ENCODE results near the gene MCM9. TPM values are rescaled to one million over a fixed set of nuclear protein-coding genes. Genes with fewer than 3 reads are reported as not detected.

MCM9 gene
- polyA plus RNA-seq, 2 of the 4 experiments (the other 2 are of a cell fraction): 5.1 to 5.4 TPM

- peaks cover 6% of the 10 kb centered on the region; the same call in 2 of the 3 replicates for H3K4me1 ChIP-seq
- ATAC-seq (no peak), DNase-seq (ENCODE audit: low read depth in 1 of 2, low spot score in 1 of 2) (no peak), FAIRE-seq (no peak)
- no peaks in the 10 kb centered on the region for H3K9me3 ChIP-seq
- H3K4me3 ChIP-seq: peak overlapping the region; percentile 68
- TF ChIP-seq RCOR1 (IDR thresholded peaks at IDR 0.05; ENCODE audit: low read depth, low read length) (no peak), ATOH8 (CRISPR knock-in tag; IDR thresholded peaks at IDR 0.05; ENCODE audit: low read depth) (no peak), ZFP36 (IDR thresholded peaks at IDR 0.05; ENCODE audit: borderline replicate concordance, partially characterized antibody) (no peak), ELK1 (IDR thresholded peaks at IDR 0.05; ENCODE audit: low read depth, low read length) (no peak), PBX3 (IDR thresholded peaks at IDR 0.05) (no peak), USF2 (IDR thresholded peaks at IDR 0.05) (no peak), HES2 (IDR thresholded peaks at IDR 0.05) (no peak), ZNF302 (CRISPR knock-in tag; IDR thresholded peaks at IDR 0.05) (no peak), HEYL (CRISPR knock-in tag; IDR thresholded peaks at IDR 0.05) (no peak), CEBPB (IDR thresholded peaks at IDR 0.05) (no peak), NFE2L2 (conservative IDR thresholded peaks at IDR 0.05; ENCODE audit: low read length) (no peak)
- WGBS (ENCODE audit: missing lambda C conversion rate): 19% methylated on average over 8 of the region's 8 CpGs
- peak overlapping the region in 1 of 2 experiments; percentile 94; a peak in 1 of 6 replicates for H3K27ac ChIP-seq
- ChIA-PET CTCF (interaction anchor here (0.6 to 0.7 kb wide), 2 partner anchors 29 to 41 kb away, joined by 3 read pairs; no protein-coding TSS in a partner anchor), POLR2A (interaction anchor here (0.5 kb wide), 1 partner anchor 58 kb away, joined by 4 read pairs; no protein-coding TSS in a partner anchor)
- H3K4me2 ChIP-seq: peak overlapping the region; percentile 87
Measured at GRCh38 chr6:118933855-118934460, 1.0 kb downstream of the MCM9 start.

- H3K27ac ChIP-seq: no peak overlapping the region
- DNase-seq (ENCODE audit: low read depth in 1 of 2, low spot score in 1 of 2): no peak
- ChIA-PET CTCF (no interaction called here), POLR2A (no interaction called here)
- no peak for FAIRE-seq
- no peak for ATAC-seq
- no peak for TF ChIP-seq PBX3 (IDR thresholded peaks at IDR 0.05)
- no peak for TF ChIP-seq RCOR1 (IDR thresholded peaks at IDR 0.05; ENCODE audit: low read depth, low read length)
- no peak for TF ChIP-seq ELK1 (IDR thresholded peaks at IDR 0.05; ENCODE audit: low read depth, low read length)
- no peak for TF ChIP-seq RARB (CRISPR knock-in tag; IDR thresholded peaks at IDR 0.05)
- no peak for TF ChIP-seq USF2 (IDR thresholded peaks at IDR 0.05)
- TF ChIP-seq CEBPB (IDR thresholded peaks at IDR 0.05): no peak
- TF ChIP-seq GATA3 (IDR thresholded peaks at IDR 0.05; ENCODE audit: borderline replicate concordance): no peak
- TF ChIP-seq TP53 (CRISPR knock-in tag; IDR thresholded peaks at IDR 0.05): no peak
- TF ChIP-seq HES2 (IDR thresholded peaks at IDR 0.05): no peak
- TF ChIP-seq SMC3 (IDR thresholded peaks at IDR 0.05): no peak
- no peak for TF ChIP-seq CHD2 (IDR thresholded peaks at IDR 0.05; ENCODE audit: low read length, partially characterized antibody)
- TF ChIP-seq JUN (IDR thresholded peaks at IDR 0.05): no peak
- TF ChIP-seq HEYL (CRISPR knock-in tag; IDR thresholded peaks at IDR 0.05): no peak
- no peak for TF ChIP-seq NPAS2 (CRISPR knock-in tag; IDR thresholded peaks at IDR 0.05; ENCODE audit: borderline replicate concordance)
- TF ChIP-seq CTCF (IDR thresholded peaks at IDR 0.05): no peak
- no peak for TF ChIP-seq NR3C1 (IDR thresholded peaks at IDR 0.05)
- WGBS (ENCODE audit: missing lambda C conversion rate): 65% methylated on average over 2 of the region's 2 CpGs
- peaks cover 6% of the 10 kb centered on the region; the same call in 2 of the 3 replicates for H3K4me1 ChIP-seq
- H3K4me3 ChIP-seq: no peak overlapping the region
- H3K4me2 ChIP-seq: no peak overlapping the region
- H3K9me3 ChIP-seq: no peaks in the 10 kb centered on the region
Measured at GRCh38 chr6:118932421-118932820, 2.5 kb downstream of the MCM9 start.

Data from A549 (cell line).